ENCODE data around the gene MOB2.

The MOB2 gene

DNA sequence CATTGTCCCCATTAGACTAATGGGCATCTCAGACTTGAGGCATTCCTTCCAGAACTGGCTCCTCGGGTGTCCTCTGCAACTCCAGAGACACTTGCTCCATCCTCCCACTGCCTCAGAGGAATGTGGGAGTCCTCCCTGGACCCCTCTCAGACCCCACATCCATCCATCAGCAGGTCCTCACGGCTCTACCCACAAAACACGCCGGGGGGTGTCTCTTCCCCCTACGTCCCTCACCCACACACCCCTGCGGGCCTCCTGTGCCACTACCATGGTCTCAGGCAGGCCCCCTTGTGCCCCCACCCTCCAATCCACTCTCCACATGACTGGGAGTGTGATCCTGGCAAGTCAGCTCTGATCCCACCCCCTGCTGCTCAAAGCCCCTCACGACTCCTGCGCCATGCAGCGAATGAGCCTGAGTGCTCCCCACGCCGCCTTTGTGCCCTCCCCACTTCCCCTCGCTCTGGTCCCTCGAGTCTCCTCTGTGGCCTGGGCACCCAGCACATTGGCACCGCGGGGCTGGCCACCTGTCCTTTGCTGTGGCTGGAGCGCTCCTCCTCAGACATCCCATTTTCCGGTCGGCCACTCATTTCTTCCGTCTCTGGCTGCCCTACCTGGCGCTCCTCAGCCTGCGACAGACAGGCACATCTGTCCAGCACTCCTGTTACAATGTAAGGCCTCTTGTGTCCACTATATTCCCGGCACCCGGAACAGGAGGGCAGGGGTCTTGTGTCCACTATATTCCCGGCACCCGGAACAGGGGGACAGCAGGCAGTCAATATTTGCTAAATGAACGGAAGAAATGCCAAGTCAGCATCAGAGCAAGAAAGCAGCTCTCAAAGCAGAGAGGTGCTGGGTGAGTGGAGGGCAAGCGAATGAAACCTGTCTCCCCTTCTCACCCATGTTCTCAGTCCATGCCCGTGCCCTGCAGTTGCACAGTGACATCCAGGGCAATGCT lies 14.2 kb upstream of the MOB2 start:
- no peak overlapping the region for H3K4me3 ChIP-seq
- H3K4me1 ChIP-seq: peaks cover 29 to 62% (median 55%) of the 10 kb centered on the region in 10 experiments
- H3K27ac ChIP-seq: no peak overlapping the region
- H3K4me2 ChIP-seq: peak overlapping the region in 4 of 11 experiments; percentile 3 to 99 (median 16); a peak in 3 of 22 replicates
- peaks cover 88 to 100% (median 99%) of the 10 kb centered on the region in 11 experiments for H4K20me1 ChIP-seq
- H3K27me3 ChIP-seq: no peaks in the 10 kb centered on the region
- peaks cover 0 to 43% (median 27%) of the 10 kb centered on the region in 11 experiments; a peak in 16 of 22 replicates for H3K36me3 ChIP-seq
- no peak for TF ChIP-seq Cebpa-rat (IDR thresholded peaks at IDR 0.05)
- H3K9me3 ChIP-seq (replicated peaks in 1 of 11): peaks cover 3 to 27% (median 6%) of the 10 kb centered on the region in 11 experiments; a peak in 17 of 22 replicates
- 0 out of 22 replicates have a peak overlapping the region, but pooled peaks of 1 of the 11 experiments have one; percentile 38 for H3K9ac ChIP-seq

DNA sequence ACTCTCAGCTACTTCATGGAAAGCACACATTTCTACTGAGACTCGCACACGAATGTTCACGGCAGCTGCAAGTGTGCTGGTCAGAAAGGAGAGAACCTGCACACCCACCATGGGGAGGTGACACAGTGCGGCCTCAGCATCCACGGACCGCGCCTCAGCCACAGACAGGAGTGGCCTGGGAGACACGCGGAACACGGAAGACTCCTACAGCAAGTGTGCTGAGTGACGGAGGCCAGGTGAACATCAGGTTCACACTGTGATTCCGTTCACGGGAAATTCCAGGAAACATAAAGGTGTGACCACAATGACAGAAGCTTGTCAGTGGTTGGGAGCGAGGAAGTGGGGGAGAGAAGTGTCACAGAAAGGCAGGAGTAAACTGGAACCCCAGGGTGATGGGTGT lies 13.3 kb upstream of the MOB2 start:
- Histone ChIP-seq H3K36me3 (peaks cover 0 to 43% (median 27%) of the 10 kb centered on the region in 11 experiments; a peak in 16 of 22 replicates), H3K9ac (no peak overlapping the region), H3K4me1 (peaks cover 20 to 54% (median 47%) of the 10 kb centered on the region in 10 experiments), H3K9me3 (replicated peaks in 1 of 11) (peaks cover 3 to 27% (median 9%) of the 10 kb centered on the region in 11 experiments; a peak in 17 of 22 replicates), H3K4me3 (no peak overlapping the region), H3K27me3 (no peaks in the 10 kb centered on the region), H3K4me2 (no peak overlapping the region), H3K27ac (no peak overlapping the region), H4K20me1 (peaks cover 80 to 100% (median 92%) of the 10 kb centered on the region in 11 experiments)
- TF ChIP-seq Cebpa-rat (IDR thresholded peaks at IDR 0.05): no peak

DNA sequence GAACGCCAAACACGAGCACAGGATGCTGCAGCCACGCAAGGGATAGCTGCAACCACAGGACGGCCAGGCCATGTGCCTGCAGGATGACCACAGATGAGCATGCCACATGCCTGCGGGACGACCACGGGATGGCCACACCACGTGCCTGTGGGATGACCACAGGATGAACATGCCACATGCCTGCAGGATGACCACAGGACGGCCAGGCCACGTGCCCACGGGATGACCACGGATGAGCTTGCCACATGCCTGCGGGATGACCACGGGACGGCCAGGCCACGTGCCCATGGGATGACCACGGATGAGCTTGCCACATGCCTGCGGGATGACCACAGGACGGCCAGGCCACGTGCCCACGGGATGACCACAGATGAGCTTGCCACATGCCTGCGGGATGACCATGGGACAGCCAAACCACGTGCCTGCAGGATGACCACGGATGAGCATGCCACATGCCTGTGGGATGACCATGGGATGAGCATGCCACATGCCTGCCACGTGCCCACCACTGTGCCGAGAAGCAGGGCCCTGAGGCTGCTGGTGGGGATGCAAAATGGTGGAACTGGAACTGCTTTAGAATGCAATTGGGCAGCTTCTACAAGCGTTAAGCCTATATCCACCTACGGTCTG lies 12.8 kb upstream of the MOB2 start:
- H3K9ac ChIP-seq: no peak overlapping the region
- peaks cover 79 to 100% (median 90%) of the 10 kb centered on the region in 11 experiments for H4K20me1 ChIP-seq
- H3K36me3 ChIP-seq: peaks cover 0 to 43% (median 27%) of the 10 kb centered on the region in 11 experiments; a peak in 16 of 22 replicates

DNA sequence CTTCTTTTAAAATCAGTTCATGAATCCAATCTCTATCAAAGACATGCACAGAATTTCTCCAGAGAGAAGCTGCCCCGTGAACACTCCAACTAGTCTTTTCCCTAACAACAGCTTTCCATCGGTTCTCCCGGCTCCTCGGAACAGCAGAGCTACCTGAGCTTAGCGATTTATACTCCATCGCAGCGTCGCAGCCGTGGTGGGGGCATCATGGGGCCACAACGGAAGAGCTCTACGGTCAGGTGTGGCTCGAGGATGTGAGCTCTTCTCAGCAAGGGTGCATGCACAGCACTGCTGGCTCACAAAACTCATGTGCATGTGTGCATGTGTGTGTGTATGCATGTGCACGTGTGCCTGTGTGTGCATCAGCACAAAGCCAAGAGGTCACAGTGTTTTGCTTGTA lies 11.7 kb upstream of the MOB2 start:
- peaks cover 28 to 42% (median 37%) of the 10 kb centered on the region in 10 experiments for H3K4me1 ChIP-seq
- no peak overlapping the region for H3K4me3 ChIP-seq
- no peak for TF ChIP-seq Cebpa-rat (IDR thresholded peaks at IDR 0.05)
- H3K9ac ChIP-seq: no peak overlapping the region
- H4K20me1 ChIP-seq: peaks cover 73 to 100% (median 90%) of the 10 kb centered on the region in 11 experiments
- H3K27ac ChIP-seq: no peak overlapping the region
- no peak overlapping the region; a peak in 2 of 22 replicates for H3K4me2 ChIP-seq
- H3K9me3 ChIP-seq (replicated peaks in 1 of 11): peaks cover 3 to 27% (median 9%) of the 10 kb centered on the region in 11 experiments; a peak in 17 of 22 replicates
- peaks cover 0 to 43% (median 27%) of the 10 kb centered on the region in 11 experiments; a peak in 16 of 22 replicates for H3K36me3 ChIP-seq
- H3K27me3 ChIP-seq: no peaks in the 10 kb centered on the region

More for the DNA sequence above, 12.8 kb upstream of the MOB2 start:
- peaks cover 3 to 27% (median 9%) of the 10 kb centered on the region in 11 experiments; a peak in 17 of 22 replicates for H3K9me3 ChIP-seq (replicated peaks in 1 of 11)
- no peaks in the 10 kb centered on the region for H3K27me3 ChIP-seq
- H3K4me1 ChIP-seq: peaks cover 20 to 48% (median 42%) of the 10 kb centered on the region in 10 experiments
- TF ChIP-seq Cebpa-rat (IDR thresholded peaks at IDR 0.05): no peak
- no peak overlapping the region for H3K4me2 ChIP-seq
- no peak overlapping the region for H3K4me3 ChIP-seq
- H3K27ac ChIP-seq: no peak overlapping the region

DNA sequence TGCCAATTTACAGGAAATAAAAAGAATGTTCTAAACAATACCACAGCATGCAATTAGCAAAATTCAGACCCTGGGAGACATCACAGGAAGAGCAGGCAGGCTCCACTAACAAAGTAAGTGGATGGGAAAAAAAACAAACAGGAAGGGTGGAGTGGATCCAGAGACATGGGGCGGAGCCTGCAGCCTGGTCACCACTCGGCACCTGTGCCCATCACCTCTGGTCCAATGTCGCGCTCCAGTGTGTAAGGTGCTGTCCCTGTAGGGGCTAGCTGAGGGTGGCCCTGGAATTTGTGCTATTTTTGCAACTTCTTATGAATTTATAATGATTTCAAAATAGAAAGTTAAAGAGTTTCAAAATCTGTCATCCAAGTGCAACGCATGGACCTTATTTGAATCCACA lies 11.0 kb upstream of the MOB2 start:
- Histone ChIP-seq H3K9ac (no peak overlapping the region), H3K9me3 (replicated peaks in 1 of 11) (peaks cover 3 to 27% (median 9%) of the 10 kb centered on the region in 11 experiments; a peak in 17 of 22 replicates), H3K27me3 (no peaks in the 10 kb centered on the region), H4K20me1 (peaks cover 72 to 100% (median 90%) of the 10 kb centered on the region in 11 experiments), H3K4me2 (peak overlapping the region in 4 of 11 experiments; percentile 2 to 41 (median 32); a peak in 4 of 22 replicates), H3K36me3 (peaks cover 0 to 43% (median 26%) of the 10 kb centered on the region in 11 experiments; a peak in 16 of 22 replicates), H3K27ac (no peak overlapping the region), H3K4me3 (no peak overlapping the region), H3K4me1 (peaks cover 33 to 42% (median 35%) of the 10 kb centered on the region in 10 experiments)
- TF ChIP-seq Cebpa-rat (IDR thresholded peaks at IDR 0.05): no peak

DNA sequence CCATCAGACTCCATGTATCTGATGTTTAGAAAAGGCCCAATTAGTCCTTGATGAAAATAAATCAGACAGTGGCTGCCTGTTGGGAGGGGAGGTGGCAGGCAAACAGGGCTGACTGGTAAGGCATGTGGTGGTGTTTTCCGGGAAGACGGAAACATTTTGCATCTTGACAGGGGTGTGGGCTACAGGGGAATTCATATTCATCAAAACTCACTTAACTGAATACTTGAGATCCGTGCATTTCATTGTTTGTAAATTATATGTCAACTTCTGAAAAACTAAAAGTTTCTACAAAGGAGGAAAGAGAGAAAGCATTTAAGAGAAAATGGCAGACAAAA lies 10.1 kb upstream of the MOB2 start:
- H3K27me3 ChIP-seq: no peaks in the 10 kb centered on the region
- peaks cover 29 to 40% (median 37%) of the 10 kb centered on the region in 10 experiments for H3K4me1 ChIP-seq
- no peak for TF ChIP-seq Cebpa-rat (IDR thresholded peaks at IDR 0.05)
- no peak overlapping the region for H3K27ac ChIP-seq
- H3K36me3 ChIP-seq: peaks cover 0 to 43% (median 26%) of the 10 kb centered on the region in 11 experiments; a peak in 16 of 22 replicates
- H3K4me2 ChIP-seq: no peak overlapping the region
- peaks cover 3 to 27% (median 9%) of the 10 kb centered on the region in 11 experiments; a peak in 17 of 22 replicates for H3K9me3 ChIP-seq (replicated peaks in 1 of 11)
- H3K9ac ChIP-seq: no peak overlapping the region
- peaks cover 71 to 100% (median 90%) of the 10 kb centered on the region in 11 experiments for H4K20me1 ChIP-seq
- no peak overlapping the region for H3K4me3 ChIP-seq

DNA sequence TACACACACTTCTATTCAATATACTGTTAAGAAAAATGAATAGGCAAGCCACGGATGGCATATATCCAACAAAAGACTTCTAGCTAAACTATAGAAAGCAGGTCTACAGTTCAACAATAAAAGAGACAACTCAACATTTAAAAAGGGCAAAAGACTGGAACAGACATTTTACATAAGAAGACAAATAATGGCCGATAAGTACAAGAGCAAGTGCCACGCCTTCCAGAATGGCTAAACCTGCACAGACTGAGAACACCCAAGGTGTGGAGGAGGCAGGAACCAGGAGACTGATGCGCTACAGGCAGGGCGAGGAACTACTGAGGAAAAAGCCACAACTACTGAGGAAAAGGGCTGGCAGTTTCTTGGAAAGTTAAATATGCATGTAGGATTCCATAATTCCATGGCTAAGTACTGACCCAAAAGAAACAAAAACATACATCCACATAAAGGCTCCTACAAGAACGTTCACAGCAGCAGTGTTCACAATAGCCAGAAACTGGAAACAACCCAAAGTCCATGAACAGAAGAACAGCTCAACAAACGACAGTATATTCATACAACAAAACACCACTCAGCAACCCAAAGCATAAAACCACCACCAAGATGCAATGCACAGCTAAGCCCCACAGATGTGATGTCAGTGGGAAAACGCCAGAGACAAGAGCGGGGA lies 9.6 kb upstream of the MOB2 start:
- H3K9ac ChIP-seq: no peak overlapping the region
- H3K4me1 ChIP-seq: peaks cover 26 to 39% (median 34%) of the 10 kb centered on the region in 10 experiments
- H3K27me3 ChIP-seq: no peaks in the 10 kb centered on the region
- H3K9me3 ChIP-seq (replicated peaks in 1 of 11): peaks cover 3 to 27% (median 9%) of the 10 kb centered on the region in 11 experiments; a peak in 17 of 22 replicates
- H3K4me3 ChIP-seq: no peak overlapping the region
- no peak for TF ChIP-seq Cebpa-rat (IDR thresholded peaks at IDR 0.05)
- H3K4me2 ChIP-seq: no peak overlapping the region
- peaks cover 68 to 100% (median 90%) of the 10 kb centered on the region in 11 experiments for H4K20me1 ChIP-seq
- no peak overlapping the region for H3K27ac ChIP-seq
- H3K36me3 ChIP-seq: peaks cover 0 to 41% (median 26%) of the 10 kb centered on the region in 11 experiments; a peak in 16 of 22 replicates

DNA sequence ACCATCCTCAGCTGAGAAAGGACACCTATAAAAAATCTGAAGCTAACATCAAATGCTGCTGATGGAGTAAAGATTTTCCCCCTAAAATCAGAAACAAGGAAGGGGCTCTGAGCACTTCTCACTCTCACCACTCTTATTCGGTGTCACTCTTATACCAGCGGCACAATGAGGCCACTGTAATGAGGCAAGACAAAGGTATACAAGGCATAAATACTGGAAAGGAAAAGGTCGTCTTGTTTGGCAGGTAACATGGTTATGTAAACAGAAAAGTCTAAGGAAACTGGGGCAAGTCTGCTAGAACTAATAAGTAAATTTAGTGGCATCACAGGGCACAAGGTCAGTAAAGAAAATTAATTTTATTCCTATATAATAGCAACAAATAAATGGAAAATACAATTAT lies 8.1 kb upstream of the MOB2 start:
- TF ChIP-seq Cebpa-rat (IDR thresholded peaks at IDR 0.05): no peak
- no peaks in the 10 kb centered on the region for H3K27me3 ChIP-seq
- no peak overlapping the region for H3K4me3 ChIP-seq

More for the DNA sequence above, 8.1 kb upstream of the MOB2 start:
- Histone ChIP-seq H3K4me1 (peaks cover 32 to 52% (median 38%) of the 10 kb centered on the region in 10 experiments), H3K36me3 (peaks cover 0 to 25% (median 13%) of the 10 kb centered on the region in 11 experiments; a peak in 16 of 22 replicates), H4K20me1 (peaks cover 68 to 100% (median 90%) of the 10 kb centered on the region in 11 experiments), H3K9ac (no peak overlapping the region), H3K4me2 (peak overlapping the region in 1 of 11 experiments; percentile 58; a peak in 2 of 22 replicates), H3K9me3 (replicated peaks in 1 of 11) (peaks cover 2 to 21% (median 9%) of the 10 kb centered on the region in 11 experiments; a peak in 17 of 22 replicates), H3K27ac (no peak overlapping the region)

Measured in BLaER1 treated with 17β-estradiol and CSF1 and Interleukin-3, amounts not matched to agents 10 nM and 100 nM (cell line).